Neural cell (in vitro differentiated cells): ENCODE results near the gene NUDCD3. TPM values are rescaled to one million over a fixed set of nuclear protein-coding genes. Genes with fewer than 3 reads are reported as not detected.

ENCODE experiments used
- H2AFZ ChIP-seq: fragments of 200-600, 300-800 bp; sonication (generic), shearing (Covaris generic); 2 replicates; pipeline ENCODE4 v1.6.0; 2014; ENCODE audit warnings: low read depth, mild to moderate bottlenecking, antibody characterized with exemption, low read length, moderate library complexity
- H3F3A ChIP-seq: fragments of 200-600 bp; shearing (Covaris generic); 2 replicates; pipeline ENCODE4 v1.6.1; 2016; ENCODE audit warnings: mild to moderate bottlenecking, moderate library complexity, mixed read lengths, antibody characterized with exemption, low read length; ENCODE audit not compliant: insufficient read depth, poor library complexity, severe bottlenecking
- H3K27ac ChIP-seq: fragments of 200-600, 300-800 bp; sonication (generic), shearing (Covaris generic); 2 replicates; pipeline ENCODE4 v1.5.1; 2014; ENCODE audit warnings: mild to moderate bottlenecking, low read length, moderate library complexity
- H3K27me3 ChIP-seq: fragments of 300-800, 200-600 bp; sonication (generic), shearing (Covaris generic); 2 replicates; pipeline ENCODE4 v1.6.0; 2014; ENCODE audit warnings: mild to moderate bottlenecking, low read depth, low read length, moderate library complexity; ENCODE audit not compliant: insufficient read depth
- H3K36me3 ChIP-seq: fragments of 300-800, 200-600 bp; sonication (generic), shearing (Covaris generic); 2 replicates; pipeline ENCODE4 v1.5.1; 2014; ENCODE audit warnings: mild to moderate bottlenecking, antibody characterized with exemption, low read length, moderate library complexity; ENCODE audit not compliant: insufficient read depth
- H3K4me2 ChIP-seq: fragments of 300-800, 200-600 bp; sonication (generic), shearing (Covaris generic); 2 replicates; pipeline ENCODE4 v1.6.0; 2014; ENCODE audit warnings: mild to moderate bottlenecking, low read length
- H3K4me3 ChIP-seq: fragments of 300-800, 200-600 bp; sonication (generic), shearing (Covaris generic); 2 replicates; pipeline ENCODE4 v1.5.1; 2014; ENCODE audit warnings: mild to moderate bottlenecking, low read length, moderate library complexity
- H3K79me2 ChIP-seq: fragments of 200-600 bp; shearing (Covaris generic); replicated peaks from 2 replicates; pipeline ENCODE4 v1.6.0; 2014; ENCODE audit warnings: mild to moderate bottlenecking, low read length, moderate library complexity; ENCODE audit not compliant: insufficient read depth
- H3K9ac ChIP-seq: fragments of 300-800, 200-600 bp; sonication (generic), shearing (Covaris generic); 2 replicates; pipeline ENCODE4 v1.6.1; 2016; ENCODE audit warnings: mild to moderate bottlenecking, low read length, mixed read lengths
- H3K9me2 ChIP-seq: fragments of 200-600 bp; shearing (Covaris generic); 2 replicates; pipeline ENCODE4 v1.6.1; 2016; ENCODE audit warnings: mild to moderate bottlenecking, low read length, mixed read lengths; ENCODE audit not compliant: insufficient read depth
- H3K9me3 ChIP-seq: fragments of 200-600, 300-800 bp; sonication (generic), shearing (Covaris generic); 2 replicates; pipeline ENCODE4 v1.6.1; 2016; ENCODE audit warnings: mild to moderate bottlenecking, mixed run types, low read length, moderate library complexity, mixed read lengths
- H4K20me1 ChIP-seq: fragments of 200-600 bp; shearing (Covaris generic); 2 replicates; pipeline ENCODE4 v1.6.1; 2016; ENCODE audit warnings: mild to moderate bottlenecking, mixed run types; ENCODE audit not compliant: insufficient read depth
- CTCF ChIP-seq: fragments of 450-650 bp; IDR thresholded peaks from 2 replicates; pipeline ENCODE4 v1.5.1; 2014; ENCODE audit warnings: antibody characterized with exemption, mild to moderate bottlenecking, moderate library complexity; ENCODE audit not compliant: poor library complexity, severe bottlenecking
- EP300 ChIP-seq: fragments of 450-650 bp; conservative IDR thresholded peaks from 2 replicates; pipeline ENCODE4 v1.6.1; 2014; ENCODE audit warnings: antibody characterized with exemption, mild to moderate bottlenecking, moderate library complexity; ENCODE audit not compliant: poor library complexity, severe bottlenecking
- EZH2 ChIP-seq: fragments of 200-600, 300-800 bp; shearing (Covaris generic), sonication (generic); IDR thresholded peaks from 2 replicates; pipeline ENCODE4 v1.6.1; 2014; ENCODE audit warnings: antibody characterized with exemption, low read length, borderline replicate concordance, mild to moderate bottlenecking; ENCODE audit not compliant: insufficient read depth, poor library complexity, severe bottlenecking
- MXI1 ChIP-seq: fragments of 450-650 bp; conservative IDR thresholded peaks from 2 replicates; pipeline ENCODE4 v1.6.1; 2014; ENCODE audit warnings: antibody characterized with exemption, mild to moderate bottlenecking; ENCODE audit not compliant: poor library complexity, severe bottlenecking
- POLR2AphosphoS5 ChIP-seq: IDR thresholded peaks from 2 replicates; pipeline ENCODE4 v1.6.1; 2012
- RAD21 ChIP-seq: fragments of 450-650 bp; conservative IDR thresholded peaks from 2 replicates; pipeline ENCODE4 v1.6.1; 2014; ENCODE audit warnings: antibody characterized with exemption, mild to moderate bottlenecking, moderate library complexity
- REST ChIP-seq: IDR thresholded peaks from 2 replicates; pipeline ENCODE4 v1.6.1; 2012; ENCODE audit warnings: borderline replicate concordance
- SMC3 ChIP-seq: fragments of 450-650 bp; conservative IDR thresholded peaks from 2 replicates; pipeline ENCODE4 v1.6.1; 2014; ENCODE audit warnings: antibody characterized with exemption, mild to moderate bottlenecking, moderate library complexity; ENCODE audit not compliant: poor library complexity
- TAF1 ChIP-seq: IDR thresholded peaks from 2 replicates; pipeline ENCODE4 v1.6.1; 2012; ENCODE audit warnings: low read depth
- polyA plus RNA-seq: library from polyadenylated mRNA; depleted of rRNA; stranded (reverse); fragments of >200 nt; gene quantifications from 2 replicates; pipeline ENCODE4 v1.2.3, GENCODE V29; 2014

Gene NUDCD3
- polyA plus RNA-seq, 1 donor from 2014 or later: 69.9 TPM

DNA sequence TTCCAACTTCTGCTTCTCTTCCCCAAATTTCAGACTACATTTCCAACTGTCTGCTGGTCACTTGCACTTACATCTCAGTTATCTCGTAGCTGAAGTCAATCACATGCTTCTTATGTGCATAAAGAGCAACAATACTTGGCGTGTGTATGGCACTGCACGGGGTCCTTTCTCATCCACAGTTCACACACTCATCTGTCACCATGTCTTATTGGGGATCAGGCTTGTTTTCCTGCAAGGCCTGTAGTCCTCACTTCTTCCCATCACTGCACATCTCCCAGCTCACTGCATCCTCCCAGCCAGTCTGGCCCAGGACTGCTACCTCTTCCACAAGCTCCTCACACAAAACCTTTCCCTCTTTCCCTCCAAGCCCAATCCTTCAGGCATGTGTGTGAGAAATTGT lies 35.3 kb downstream of the NUDCD3 start:
- H4K20me1 ChIP-seq: no peaks in the 10 kb centered on the region

GRCh38 chr7:44454348-44454747 lies 36.1 kb downstream of the NUDCD3 start:
- H3K79me2 ChIP-seq: peaks cover 11% of the 10 kb centered on the region
- TF ChIP-seq POLR2AphosphoS5 (no peak), CTCF (no peak), TAF1 (no peak), SMC3 (no peak), EZH2 (no peak), RAD21 (no peak), MXI1 (no peak)
- no peak overlapping the region for H2AFZ ChIP-seq

More for the DNA sequence above, 35.3 kb downstream of the NUDCD3 start:
- no peak overlapping the region for H3K9ac ChIP-seq
- TF ChIP-seq TAF1 (no peak), CTCF (no peak), SMC3 (no peak), EP300 (no peak)
- no peaks in the 10 kb centered on the region for H3K36me3 ChIP-seq
- H3K9me2 ChIP-seq: no peaks in the 10 kb centered on the region
- H3K9me3 ChIP-seq: no peaks in the 10 kb centered on the region
- H2AFZ ChIP-seq: no peak overlapping the region
- H3K27me3 ChIP-seq: no peaks in the 10 kb centered on the region
- no peak overlapping the region for H3K4me3 ChIP-seq
- peaks cover 5% of the 10 kb centered on the region for H3K79me2 ChIP-seq
- H3K27ac ChIP-seq: no peak overlapping the region
- no peak overlapping the region for H3K4me2 ChIP-seq
- no peaks in the 10 kb centered on the region for H3F3A ChIP-seq

DNA sequence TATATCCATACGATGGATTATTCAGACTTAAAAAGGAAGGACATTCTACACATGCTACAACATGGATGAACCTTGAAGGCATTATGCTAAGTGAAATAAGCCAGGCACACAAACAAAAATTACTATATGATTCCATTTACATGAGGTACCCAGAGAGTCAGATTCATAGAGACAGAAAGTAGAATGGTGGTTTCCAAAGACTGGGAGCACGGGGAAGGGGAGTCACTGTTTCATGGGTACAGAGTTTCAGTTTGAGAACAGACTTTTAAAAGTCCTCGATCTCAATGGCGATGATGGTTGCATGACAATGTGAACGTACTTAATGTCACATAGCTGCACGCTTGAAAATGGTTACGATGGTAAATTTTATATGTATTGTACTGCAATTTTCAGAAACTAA lies 39.3 kb downstream of the NUDCD3 start:
- TF ChIP-seq MXI1 (no peak), POLR2AphosphoS5 (no peak), TAF1 (no peak), REST (no peak), EP300 (no peak), SMC3 (no peak), EZH2 (no peak), CTCF (no peak), RAD21 (no peak)
- no peak overlapping the region for H3K4me3 ChIP-seq
- no peak overlapping the region for H3K9ac ChIP-seq
- H3K79me2 ChIP-seq: peaks cover 8% of the 10 kb centered on the region
- no peaks in the 10 kb centered on the region for H3K9me2 ChIP-seq
- no peaks in the 10 kb centered on the region for H3K36me3 ChIP-seq
- H4K20me1 ChIP-seq: no peaks in the 10 kb centered on the region
- no peaks in the 10 kb centered on the region for H3F3A ChIP-seq
- no peaks in the 10 kb centered on the region for H3K9me3 ChIP-seq
- H3K27ac ChIP-seq: no peak overlapping the region
- H3K4me2 ChIP-seq: no peak overlapping the region
- no peaks in the 10 kb centered on the region for H3K27me3 ChIP-seq
- H2AFZ ChIP-seq: no peak overlapping the region

More at GRCh38 chr7:44454348-44454747, 36.1 kb downstream of the NUDCD3 start:
- H3K4me2 ChIP-seq: no peak overlapping the region
- no peaks in the 10 kb centered on the region for H3F3A ChIP-seq
- no peak overlapping the region for H3K9ac ChIP-seq
- H3K9me2 ChIP-seq: no peaks in the 10 kb centered on the region
- H3K27me3 ChIP-seq: no peaks in the 10 kb centered on the region
- H3K4me3 ChIP-seq: no peak overlapping the region
- H3K36me3 ChIP-seq: no peaks in the 10 kb centered on the region
- no peaks in the 10 kb centered on the region for H3K9me3 ChIP-seq
- no peaks in the 10 kb centered on the region for H4K20me1 ChIP-seq
- no peak overlapping the region for H3K27ac ChIP-seq
